OCI-LY3 (cell line): ENCODE results near the gene SLC35F4.

Experiments
- H2AFZ ChIP-seq: fragments of 200-600, 300-600 bp; shearing (Covaris generic); 2 replicates; pipeline ENCODE4 v1.6.0; 2014; ENCODE audit warnings: antibody characterized with exemption, low read depth, low read length
- H3K27ac ChIP-seq: fragments of 200-600, 300-600 bp; sonication (generic); 2 replicates; pipeline ENCODE4 v1.5.1; 2014; ENCODE audit warnings: mild to moderate bottlenecking, low read length, moderate library complexity, mixed read lengths
- H3K27me3 ChIP-seq: fragments of 200-600, 300-600 bp; sonication (generic); 2 replicates; pipeline ENCODE4 v1.6.1; 2014; ENCODE audit warnings: low read depth, low read length, mixed read lengths
- H3K36me3 ChIP-seq: fragments of 200-600, 300-600 bp; sonication (generic); replicated peaks from 2 replicates; pipeline ENCODE3; 2014; ENCODE audit warnings: low read depth, low read length, mixed read lengths
- H3K4me1 ChIP-seq: fragments of 300-600, 200-600 bp; sonication (generic); 2 replicates; pipeline ENCODE4 v1.6.1; 2014; ENCODE audit warnings: low read length, mixed read lengths
- H3K4me2 ChIP-seq: fragments of 200-600, 300-600 bp; sonication (generic); 2 replicates; pipeline ENCODE4 v1.6.1; 2014; ENCODE audit warnings: low read length, mixed read lengths
- H3K4me3 ChIP-seq: fragments of 300-600, 200-600 bp; sonication (generic); 2 replicates; pipeline ENCODE4 v1.5.1; 2014; ENCODE audit warnings: antibody characterized with exemption, mild to moderate bottlenecking, low read length, moderate library complexity
- H3K79me2 ChIP-seq: fragments of 300-600, 200-600 bp; shearing (Covaris generic); 2 replicates; pipeline ENCODE4 v1.6.1; 2014; ENCODE audit warnings: mild to moderate bottlenecking, low read length, mixed read lengths
- H3K9ac ChIP-seq: fragments of 300-600, 200-600 bp; shearing (Covaris generic); 2 replicates; pipeline ENCODE4 v1.6.0; 2014; ENCODE audit warnings: mild to moderate bottlenecking, low read length, moderate library complexity
- H3K9me3 ChIP-seq: fragments of 200-600, 300-600 bp; shearing (Covaris generic); 2 replicates; pipeline ENCODE4 v1.6.1; 2014; ENCODE audit warnings: low read length, mixed read lengths; ENCODE audit not compliant: insufficient read depth
- H4K20me1 ChIP-seq: fragments of 200-600, 300-600 bp; sonication (generic); 2 replicates; pipeline ENCODE4 v1.6.1; 2016; ENCODE audit warnings: low read length, mixed read lengths; ENCODE audit not compliant: insufficient read depth
- CTCF ChIP-seq: fragments of 200-600, 300-600 bp; sonication (generic); IDR thresholded peaks from 2 replicates; pipeline ENCODE4 v1.5.1; 2014; ENCODE audit warnings: antibody characterized with exemption, low read length, low read depth
- EZH2phosphoT487 ChIP-seq: fragments of 200-600 bp; shearing (Covaris generic); IDR thresholded peaks from 2 replicates; pipeline ENCODE4 v1.6.1; 2018; ENCODE audit warnings: antibody characterized with exemption, mixed run types, low read depth

Gene SLC35F4

GRCh38 chr14:57583396-57583795 is 282.5 kb downstream of the SLC35F4 start:
- Histone ChIP-seq H3K27me3 (no peaks in the 10 kb centered on the region), H3K9me3 (no peaks in the 10 kb centered on the region), H2AFZ (no peak overlapping the region)

GRCh38 chr14:57582746-57583145 is 283.1 kb downstream of the SLC35F4 start:
- no peaks in the 10 kb centered on the region for H3K27me3 ChIP-seq
- H4K20me1 ChIP-seq: no peaks in the 10 kb centered on the region
- no peak overlapping the region for H2AFZ ChIP-seq
- TF ChIP-seq CTCF (no peak), EZH2phosphoT487 (no peak)
- no peaks in the 10 kb centered on the region for H3K79me2 ChIP-seq
- H3K9me3 ChIP-seq: no peaks in the 10 kb centered on the region
- no peak overlapping the region for H3K4me3 ChIP-seq
- no peaks in the 10 kb centered on the region for H3K36me3 ChIP-seq
- no peak overlapping the region for H3K27ac ChIP-seq
- H3K9ac ChIP-seq: no peak overlapping the region
- H3K4me2 ChIP-seq: no peak overlapping the region
- no peaks in the 10 kb centered on the region for H3K4me1 ChIP-seq

More at GRCh38 chr14:57583396-57583795, 282.5 kb downstream of the SLC35F4 start:
- Histone ChIP-seq H3K9ac (no peak overlapping the region), H3K4me3 (no peak overlapping the region), H3K79me2 (no peaks in the 10 kb centered on the region), H3K36me3 (no peaks in the 10 kb centered on the region), H3K4me2 (no peak overlapping the region), H3K4me1 (no peaks in the 10 kb centered on the region), H4K20me1 (no peaks in the 10 kb centered on the region), H3K27ac (no peak overlapping the region)
- no peak for TF ChIP-seq EZH2phosphoT487
- no peak for TF ChIP-seq CTCF

GRCh38 chr14:57578801-57579200 is 287.1 kb downstream of the SLC35F4 start:
- no peak overlapping the region for H3K4me2 ChIP-seq
- no peak overlapping the region for H3K4me3 ChIP-seq
- H3K79me2 ChIP-seq: no peaks in the 10 kb centered on the region
- no peak overlapping the region for H3K9ac ChIP-seq
- H3K9me3 ChIP-seq: no peaks in the 10 kb centered on the region
- no peaks in the 10 kb centered on the region for H3K27me3 ChIP-seq
- no peak for TF ChIP-seq EZH2phosphoT487
- no peak for TF ChIP-seq CTCF
- no peaks in the 10 kb centered on the region for H3K36me3 ChIP-seq
- no peaks in the 10 kb centered on the region for H4K20me1 ChIP-seq
- H3K27ac ChIP-seq: no peak overlapping the region
- H2AFZ ChIP-seq: no peak overlapping the region
- no peaks in the 10 kb centered on the region for H3K4me1 ChIP-seq

GRCh38 chr14:57576498-57576897 is 289.4 kb downstream of the SLC35F4 start:
- TF ChIP-seq CTCF: no peak
- no peak for TF ChIP-seq EZH2phosphoT487
- Histone ChIP-seq H3K9ac (no peak overlapping the region), H3K9me3 (no peaks in the 10 kb centered on the region), H2AFZ (no peak overlapping the region), H3K4me3 (no peak overlapping the region), H3K4me2 (no peak overlapping the region), H3K79me2 (no peaks in the 10 kb centered on the region), H4K20me1 (no peaks in the 10 kb centered on the region), H3K36me3 (no peaks in the 10 kb centered on the region), H3K4me1 (no peaks in the 10 kb centered on the region), H3K27ac (no peak overlapping the region), H3K27me3 (no peaks in the 10 kb centered on the region)
